HFFc6 (cell line): ENCODE measurements around the gene KDELR3. TPM values are rescaled to one million over a fixed set of nuclear protein-coding genes. Genes with fewer than 3 reads are reported as not detected.
A peak's percentile ranks its signal among the peaks of the same experiment; 100 is the strongest.

ENCODE experiments used
- DNase-seq: peaks from one replicate; pipeline ENCODE4 v3.0.0-alpha.2; 2018
- H3K27ac Mint-ChIP-seq: 2 replicates; pipeline ENCODE4 v1.8.0; 2020; ENCODE audit warnings: mild to moderate bottlenecking, mixed read lengths
- H3K27me3 Mint-ChIP-seq: 2 replicates; pipeline ENCODE4 v1.8.0; 2021; ENCODE audit warnings: mild to moderate bottlenecking, moderate library complexity, mixed read lengths; ENCODE audit not compliant: insufficient read depth
- H3K36me3 Mint-ChIP-seq: 2 replicates; pipeline ENCODE4 v1.8.0; 2021; ENCODE audit warnings: low read depth, mixed read lengths
- H3K4me1 Mint-ChIP-seq: 2 replicates; pipeline ENCODE4 v1.8.0; 2020; ENCODE audit warnings: low read depth, mixed read lengths
- H3K4me3 Mint-ChIP-seq: 2 replicates; pipeline ENCODE4 v1.8.0; 2020; ENCODE audit warnings: mild to moderate bottlenecking, moderate library complexity, mixed read lengths
- H3K9me3 Mint-ChIP-seq: 2 replicates; pipeline ENCODE4 v1.8.0; 2020; ENCODE audit warnings: mild to moderate bottlenecking, mixed read lengths
- total RNA-seq, 6 experiments: library from RNA; stranded (reverse); fragmentation: NEBNext Ultra II Directional; extraction: Animal tissue kit (Norgen Biotek cat#: 25700); gene quantifications; 2 replicates in 1 of 6; 3 replicates in 5 of 6; pipeline ENCODE4 v1.2.3, GENCODE V29; 2021
- TF ChIP-seq, protein P1 (sequence below): fragments of 200-600 bp; sonication (generic); IDR thresholded peaks from 2 replicates; pipeline ENCODE4 v1.5.0; 2021; ENCODE audit warnings: antibody characterized with exemption, mild to moderate bottlenecking

The KDELR3 gene
- total RNA-seq, 6 experiments from 2014 or later, result 138 to 187 (median 172) TPM

GRCh38 chr22:38506118-38506962 is 38.4 kb downstream of the KDELR3 start, which contains the start of gene DDX17:
Gene DDX17, minus strand, starts transcription at chr22:38506311.
- Mint-ChIP-seq H3K4me1 (peaks cover 46% of the 10 kb centered on the region), H3K9me3 (no peaks in the 10 kb centered on the region), H3K36me3 (peaks cover 52% of the 10 kb centered on the region), H3K27me3 (peaks cover 6% of the 10 kb centered on the region), H3K4me3 (peak within 1 kb of the TSS; percentile 91), H3K27ac (peak within 1 kb of the TSS; percentile 100)
- peak; percentile 87 for DNase-seq
- TF ChIP-seq, protein P1, sequence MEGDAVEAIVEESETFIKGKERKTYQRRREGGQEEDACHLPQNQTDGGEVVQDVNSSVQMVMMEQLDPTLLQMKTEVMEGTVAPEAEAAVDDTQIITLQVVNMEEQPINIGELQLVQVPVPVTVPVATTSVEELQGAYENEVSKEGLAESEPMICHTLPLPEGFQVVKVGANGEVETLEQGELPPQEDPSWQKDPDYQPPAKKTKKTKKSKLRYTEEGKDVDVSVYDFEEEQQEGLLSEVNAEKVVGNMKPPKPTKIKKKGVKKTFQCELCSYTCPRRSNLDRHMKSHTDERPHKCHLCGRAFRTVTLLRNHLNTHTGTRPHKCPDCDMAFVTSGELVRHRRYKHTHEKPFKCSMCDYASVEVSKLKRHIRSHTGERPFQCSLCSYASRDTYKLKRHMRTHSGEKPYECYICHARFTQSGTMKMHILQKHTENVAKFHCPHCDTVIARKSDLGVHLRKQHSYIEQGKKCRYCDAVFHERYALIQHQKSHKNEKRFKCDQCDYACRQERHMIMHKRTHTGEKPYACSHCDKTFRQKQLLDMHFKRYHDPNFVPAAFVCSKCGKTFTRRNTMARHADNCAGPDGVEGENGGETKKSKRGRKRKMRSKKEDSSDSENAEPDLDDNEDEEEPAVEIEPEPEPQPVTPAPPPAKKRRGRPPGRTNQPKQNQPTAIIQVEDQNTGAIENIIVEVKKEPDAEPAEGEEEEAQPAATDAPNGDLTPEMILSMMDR, result peak; percentile 54

DNA sequence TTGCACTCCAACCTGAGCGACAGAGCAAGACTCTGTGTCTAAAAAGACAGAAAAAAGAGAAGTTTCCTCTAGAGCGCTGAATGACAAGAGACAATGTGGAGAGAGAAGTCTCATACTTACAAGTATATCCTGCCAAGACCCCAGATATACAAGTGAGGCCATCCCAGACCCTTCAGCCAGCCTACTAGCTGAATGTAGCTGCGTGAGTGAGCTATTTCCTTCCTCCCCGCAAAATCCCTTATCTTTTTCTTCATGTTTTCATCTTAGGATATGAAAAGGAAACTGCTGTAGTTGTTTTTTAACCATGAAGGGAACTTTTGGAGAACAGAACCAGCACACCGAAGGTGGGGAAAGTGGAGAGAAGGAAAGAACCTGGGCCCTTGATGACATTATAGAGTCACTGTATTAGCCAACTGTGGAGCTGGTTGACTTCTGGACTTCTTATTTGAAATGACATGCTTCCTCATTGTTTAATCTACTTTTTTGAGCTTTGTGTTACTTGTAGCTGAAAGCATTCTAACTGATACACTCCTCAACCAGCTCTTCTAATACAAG is 42.6 kb downstream of the KDELR3 start:
- H3K27me3 Mint-ChIP-seq, result no peaks in the 10 kb centered on the region; the same call in 1 of the 2 replicates
- no peak overlapping the region for H3K4me3 Mint-ChIP-seq
- peaks cover 13% of the 10 kb centered on the region for H3K4me1 Mint-ChIP-seq
- DNase-seq, result no peak
- TF ChIP-seq, protein P1, result no peak
- H3K27ac Mint-ChIP-seq, result no peak overlapping the region
- peaks cover 12% of the 10 kb centered on the region for H3K36me3 Mint-ChIP-seq
- no peaks in the 10 kb centered on the region for H3K9me3 Mint-ChIP-seq

DNA sequence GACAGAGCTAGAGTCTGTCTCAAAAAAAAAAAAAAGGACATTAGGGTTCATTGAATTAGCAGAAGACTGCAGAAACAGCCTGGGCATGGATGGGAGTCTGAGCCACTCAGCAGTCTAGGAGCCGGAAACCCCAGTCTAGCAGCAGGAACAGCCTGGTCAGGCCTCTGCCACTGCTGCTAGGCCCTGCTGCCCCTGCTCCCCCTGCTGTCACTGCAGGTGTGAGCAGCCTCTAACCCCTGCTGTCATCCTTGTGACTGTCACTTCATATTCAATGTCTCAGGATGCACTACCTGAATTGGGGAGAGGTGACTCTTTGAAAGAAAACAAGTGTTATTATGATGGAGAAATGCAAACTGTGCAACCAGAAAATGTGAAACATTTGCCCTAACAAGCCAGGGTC is 45.2 kb downstream of the KDELR3 start:
- no peak overlapping the region for H3K27ac Mint-ChIP-seq
- H3K36me3 Mint-ChIP-seq, result peaks cover 5% of the 10 kb centered on the region
- no peak for DNase-seq
- H3K4me1 Mint-ChIP-seq, result peaks cover 4% of the 10 kb centered on the region; the same call in 1 of the 2 replicates
- no peak overlapping the region for H3K4me3 Mint-ChIP-seq
- TF ChIP-seq, protein P1, result no peak
- no peaks in the 10 kb centered on the region for H3K9me3 Mint-ChIP-seq
- H3K27me3 Mint-ChIP-seq, result peaks cover 2% of the 10 kb centered on the region; the same call in 1 of the 2 replicates

- Mint-ChIP-seq H3K9me3 (no peaks in the 10 kb centered on the region), H3K36me3 (no peaks in the 10 kb centered on the region), H3K4me1 (no peaks in the 10 kb centered on the region), H3K4me3 (no peak overlapping the region), H3K27me3 (peaks cover 2% of the 10 kb centered on the region; the same call in 1 of the 2 replicates), H3K27ac (no peak overlapping the region)
- TF ChIP-seq, protein P1, result no peak
- DNase-seq, result no peak
Observed at GRCh38 chr22:38518620-38519019, 50.7 kb downstream of the KDELR3 start.

DNA sequence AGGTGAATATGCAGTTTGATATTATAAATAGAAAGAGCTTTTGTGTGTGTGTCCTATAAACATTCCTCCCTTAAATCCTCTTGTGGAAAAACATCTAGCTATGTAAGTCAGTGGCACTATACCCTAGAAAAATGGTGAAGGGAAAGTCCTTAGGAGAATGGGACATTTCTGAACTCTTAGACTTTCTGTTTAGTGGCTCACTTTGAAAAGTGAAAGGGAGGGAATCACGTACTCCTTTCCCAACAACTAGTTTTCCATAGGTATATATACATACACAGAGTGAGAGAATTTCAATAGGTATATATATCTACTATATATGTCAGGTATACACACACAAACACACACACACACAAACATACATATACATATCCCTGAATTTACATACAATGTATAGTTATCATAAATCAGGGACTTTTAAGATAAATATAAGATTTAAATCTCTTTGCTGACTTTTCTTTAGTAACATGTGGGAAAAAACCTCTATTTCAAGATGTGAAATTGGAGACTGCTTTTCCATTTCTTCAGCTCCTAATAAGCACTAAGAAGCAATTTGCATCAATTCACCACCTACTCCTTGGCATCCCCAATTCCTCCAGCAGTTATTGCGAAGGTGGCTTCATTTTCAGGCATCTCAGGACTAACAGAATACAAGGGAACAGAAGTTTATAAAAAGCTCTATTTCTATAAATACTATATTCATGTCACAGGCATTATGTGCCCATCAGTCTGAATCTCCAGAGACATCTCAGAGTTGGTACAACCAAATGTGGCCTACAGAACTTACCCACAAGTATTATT is 51.8 kb downstream of the KDELR3 start:
- H3K27me3 Mint-ChIP-seq, result peaks cover 2% of the 10 kb centered on the region; the same call in 1 of the 2 replicates
- no peak for DNase-seq
- H3K9me3 Mint-ChIP-seq, result no peaks in the 10 kb centered on the region
- H3K36me3 Mint-ChIP-seq, result no peaks in the 10 kb centered on the region
- no peak overlapping the region for H3K27ac Mint-ChIP-seq
- no peak overlapping the region for H3K4me3 Mint-ChIP-seq
- TF ChIP-seq, protein P1, result no peak
- H3K4me1 Mint-ChIP-seq, result no peaks in the 10 kb centered on the region
